ENCODE measurements around the gene PTPRM. TPM values are rescaled to one million over a fixed set of nuclear protein-coding genes. Genes with fewer than 3 reads are reported as not detected.
A peak's percentile ranks its signal among the peaks of the same experiment; 100 is the strongest.

Gene PTPRM
- total and polyA plus RNA-seq, 4 donors, result 9.2 to 23.0 (median 12.7) TPM

DNA sequence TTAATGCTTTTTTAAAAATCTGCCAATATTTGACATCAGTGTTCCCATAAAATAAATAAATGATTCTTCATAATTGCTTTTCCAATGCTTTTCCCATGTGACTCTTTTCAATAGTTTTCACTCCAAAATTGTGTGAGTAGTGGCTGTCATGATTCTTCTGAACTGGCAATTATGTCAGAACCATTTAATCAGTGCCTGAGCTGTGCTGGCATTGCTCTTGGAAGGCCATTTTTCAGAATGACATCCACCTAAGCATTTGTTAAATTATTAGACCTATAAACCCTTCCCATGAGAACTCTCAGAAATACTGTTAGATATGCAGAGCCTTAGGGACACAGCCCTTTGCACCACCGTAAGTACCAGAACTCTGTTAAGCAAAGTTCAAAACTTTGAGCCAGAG, 707.3 kb downstream of the PTPRM start:
- H3K4me1 ChIP-seq (ENCODE audit: control insufficient read depth in 4 of 4, insufficient read depth in 4 of 4, low read length in 3 of 4), result no peaks in the 10 kb centered on the region
- no peaks in the 10 kb centered on the region for H3K36me3 ChIP-seq (ENCODE audit: control insufficient read depth in 4 of 4, insufficient read depth in 3 of 4, low read depth in 1 of 4, low read length in 3 of 4)
- H3K9me3 ChIP-seq (ENCODE audit: control insufficient read depth in 4 of 4, low read length in 3 of 4), result no peaks in the 10 kb centered on the region
- H3K27ac ChIP-seq (ENCODE audit: low read depth in 1 of 2, low read length in 2 of 2), result no peak overlapping the region
- no peaks in the 10 kb centered on the region for H3K27me3 ChIP-seq (ENCODE audit: control insufficient read depth in 4 of 4, insufficient read depth in 4 of 4, low read length in 3 of 4)
- no peak overlapping the region for H3K4me3 ChIP-seq (ENCODE audit: low read depth in 1 of 3, low read length in 3 of 3)
- H3K9ac ChIP-seq (ENCODE audit: low read depth in 1 of 2, low read length in 2 of 2), result no peak overlapping the region
- no peak for TF ChIP-seq HNF4A (conservative IDR thresholded peaks at IDR 0.05)
- no peak for TF ChIP-seq EGR1 (IDR thresholded peaks at IDR 0.05; ENCODE audit: low read depth in 2 of 2)
- TF ChIP-seq, protein P1, sequence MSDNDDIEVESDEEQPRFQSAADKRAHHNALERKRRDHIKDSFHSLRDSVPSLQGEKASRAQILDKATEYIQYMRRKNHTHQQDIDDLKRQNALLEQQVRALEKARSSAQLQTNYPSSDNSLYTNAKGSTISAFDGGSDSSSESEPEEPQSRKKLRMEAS (IDR thresholded peaks at IDR 0.05), result no peak
- no peak for TF ChIP-seq NR2F2 (IDR thresholded peaks at IDR 0.05)
- no peak for TF ChIP-seq TAF1 (conservative IDR thresholded peaks at IDR 0.05)
- TF ChIP-seq SP1 (IDR thresholded peaks at IDR 0.05), result no peak
- no peak for TF ChIP-seq FOXA2 (IDR thresholded peaks at IDR 0.05)
- TF ChIP-seq RAD21 (IDR thresholded peaks at IDR 0.05), result no peak
- TF ChIP-seq JUND (IDR thresholded peaks at IDR 0.05), result no peak
- DNase-seq (ENCODE audit: low spot score), result no peak
- WGBS, result 95% methylated on average over 1 of the region's 1 CpG

DNA sequence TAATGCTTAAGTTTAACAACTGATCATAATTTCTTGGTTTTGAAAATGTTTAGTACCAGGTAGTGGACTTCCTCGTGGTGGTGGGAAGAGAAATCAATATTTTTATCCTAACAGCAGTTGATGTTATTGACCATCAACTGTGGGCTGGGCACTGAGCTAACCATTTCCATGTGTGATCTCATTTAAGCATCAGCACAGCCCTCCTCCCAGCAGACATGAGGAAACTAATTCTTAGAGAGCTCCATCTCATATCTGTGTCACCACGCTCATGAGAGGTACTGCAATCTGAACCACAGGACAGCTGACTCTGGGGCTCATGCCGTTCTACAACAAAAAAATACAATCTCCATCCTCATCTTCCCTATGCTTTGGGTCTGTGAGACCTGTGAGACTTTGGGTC, 709.3 kb downstream of the PTPRM start:
- WGBS, result 80% methylated on average over 3 of the region's 3 CpGs
- Histone ChIP-seq H3K27me3 (ENCODE audit: control insufficient read depth in 4 of 4, insufficient read depth in 4 of 4, low read length in 3 of 4) (no peaks in the 10 kb centered on the region), H3K27ac (ENCODE audit: low read depth in 1 of 2, low read length in 2 of 2) (no peak overlapping the region), H3K36me3 (ENCODE audit: control insufficient read depth in 4 of 4, insufficient read depth in 3 of 4, low read depth in 1 of 4, low read length in 3 of 4) (no peaks in the 10 kb centered on the region), H3K4me3 (ENCODE audit: low read depth in 1 of 3, low read length in 3 of 3) (no peak overlapping the region), H3K9ac (ENCODE audit: low read depth in 1 of 2, low read length in 2 of 2) (no peak overlapping the region), H3K9me3 (ENCODE audit: control insufficient read depth in 4 of 4, low read length in 3 of 4) (no peaks in the 10 kb centered on the region), H3K4me1 (ENCODE audit: control insufficient read depth in 4 of 4, insufficient read depth in 4 of 4, low read length in 3 of 4) (no peaks in the 10 kb centered on the region)
- no peak for DNase-seq (ENCODE audit: low spot score)
- no peak for TF ChIP-seq JUND (IDR thresholded peaks at IDR 0.05)
- no peak for TF ChIP-seq FOXA1 (IDR thresholded peaks at IDR 0.05)
- no peak for TF ChIP-seq RXRA (IDR thresholded peaks at IDR 0.05)
- TF ChIP-seq, protein P2, sequence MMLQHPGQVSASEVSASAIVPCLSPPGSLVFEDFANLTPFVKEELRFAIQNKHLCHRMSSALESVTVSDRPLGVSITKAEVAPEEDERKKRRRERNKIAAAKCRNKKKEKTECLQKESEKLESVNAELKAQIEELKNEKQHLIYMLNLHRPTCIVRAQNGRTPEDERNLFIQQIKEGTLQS (IDR thresholded peaks at IDR 0.05), result no peak
- TF ChIP-seq SP1 (IDR thresholded peaks at IDR 0.05), result no peak
- TF ChIP-seq GABPA (IDR thresholded peaks at IDR 0.05 in 1 of 2, conservative IDR thresholded peaks at IDR 0.05 in 1 of 2), result no peak
- no peak for TF ChIP-seq NR2F2 (IDR thresholded peaks at IDR 0.05)
- TF ChIP-seq, protein P1 (IDR thresholded peaks at IDR 0.05), result no peak
- TF ChIP-seq, protein P3, sequence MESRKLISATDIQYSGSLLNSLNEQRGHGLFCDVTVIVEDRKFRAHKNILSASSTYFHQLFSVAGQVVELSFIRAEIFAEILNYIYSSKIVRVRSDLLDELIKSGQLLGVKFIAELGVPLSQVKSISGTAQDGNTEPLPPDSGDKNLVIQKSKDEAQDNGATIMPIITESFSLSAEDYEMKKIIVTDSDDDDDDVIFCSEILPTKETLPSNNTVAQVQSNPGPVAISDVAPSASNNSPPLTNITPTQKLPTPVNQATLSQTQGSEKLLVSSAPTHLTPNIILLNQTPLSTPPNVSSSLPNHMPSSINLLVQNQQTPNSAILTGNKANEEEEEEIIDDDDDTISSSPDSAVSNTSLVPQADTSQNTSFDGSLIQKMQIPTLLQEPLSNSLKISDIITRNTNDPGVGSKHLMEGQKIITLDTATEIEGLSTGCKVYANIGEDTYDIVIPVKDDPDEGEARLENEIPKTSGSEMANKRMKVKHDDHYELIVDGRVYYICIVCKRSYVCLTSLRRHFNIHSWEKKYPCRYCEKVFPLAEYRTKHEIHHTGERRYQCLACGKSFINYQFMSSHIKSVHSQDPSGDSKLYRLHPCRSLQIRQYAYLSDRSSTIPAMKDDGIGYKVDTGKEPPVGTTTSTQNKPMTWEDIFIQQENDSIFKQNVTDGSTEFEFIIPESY (IDR thresholded peaks at IDR 0.05), result no peak
- no peak for TF ChIP-seq FOXA2 (IDR thresholded peaks at IDR 0.05)
- TF ChIP-seq TAF1 (conservative IDR thresholded peaks at IDR 0.05), result no peak

DNA sequence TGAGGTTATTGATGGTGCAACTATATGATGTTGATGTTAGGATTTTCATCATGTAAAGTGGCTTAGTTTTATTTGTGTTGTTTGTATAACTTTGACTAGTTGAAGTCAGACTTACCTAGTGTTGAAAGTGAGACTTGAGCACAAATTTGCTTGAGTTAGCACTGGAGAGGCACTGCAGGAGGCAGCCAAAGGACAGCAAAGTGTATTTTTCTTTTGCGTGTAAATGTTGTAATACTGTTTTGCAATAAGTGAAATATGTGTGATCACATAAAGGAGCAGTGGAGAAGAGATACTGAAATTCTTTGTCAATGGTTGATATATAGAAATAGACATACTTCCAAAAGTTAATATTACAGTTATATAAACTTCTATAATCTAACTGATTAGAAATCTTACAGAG, 710.2 kb downstream of the PTPRM start:
- Histone ChIP-seq H3K9me3 (ENCODE audit: control insufficient read depth in 4 of 4, low read length in 3 of 4) (no peaks in the 10 kb centered on the region), H3K4me1 (ENCODE audit: control insufficient read depth in 4 of 4, insufficient read depth in 4 of 4, low read length in 3 of 4) (no peaks in the 10 kb centered on the region), H3K9ac (ENCODE audit: low read depth in 1 of 2, low read length in 2 of 2) (no peak overlapping the region), H3K36me3 (ENCODE audit: control insufficient read depth in 4 of 4, insufficient read depth in 3 of 4, low read depth in 1 of 4, low read length in 3 of 4) (no peaks in the 10 kb centered on the region), H3K27ac (ENCODE audit: low read depth in 1 of 2, low read length in 2 of 2) (no peak overlapping the region), H3K27me3 (ENCODE audit: control insufficient read depth in 4 of 4, insufficient read depth in 4 of 4, low read length in 3 of 4) (no peaks in the 10 kb centered on the region), H3K4me3 (ENCODE audit: low read depth in 1 of 3, low read length in 3 of 3) (no peak overlapping the region)
- TF ChIP-seq REST (IDR thresholded peaks at IDR 0.05), result no peak
- TF ChIP-seq HNF4A (conservative IDR thresholded peaks at IDR 0.05), result peak; percentile 36 to 53
- peak; percentile 16 for TF ChIP-seq YY1 (IDR thresholded peaks at IDR 0.05)
- peak; percentile 17 to 19 for TF ChIP-seq JUND (IDR thresholded peaks at IDR 0.05)
- TF ChIP-seq RAD21 (IDR thresholded peaks at IDR 0.05), result peak; percentile 41 to 47
- TF ChIP-seq NR2F2 (IDR thresholded peaks at IDR 0.05), result no peak
- no peak for TF ChIP-seq GABPA (IDR thresholded peaks at IDR 0.05 in 1 of 2, conservative IDR thresholded peaks at IDR 0.05 in 1 of 2)
- TF ChIP-seq, protein P3 (IDR thresholded peaks at IDR 0.05), result peak; percentile 28
- TF ChIP-seq, protein P4, sequence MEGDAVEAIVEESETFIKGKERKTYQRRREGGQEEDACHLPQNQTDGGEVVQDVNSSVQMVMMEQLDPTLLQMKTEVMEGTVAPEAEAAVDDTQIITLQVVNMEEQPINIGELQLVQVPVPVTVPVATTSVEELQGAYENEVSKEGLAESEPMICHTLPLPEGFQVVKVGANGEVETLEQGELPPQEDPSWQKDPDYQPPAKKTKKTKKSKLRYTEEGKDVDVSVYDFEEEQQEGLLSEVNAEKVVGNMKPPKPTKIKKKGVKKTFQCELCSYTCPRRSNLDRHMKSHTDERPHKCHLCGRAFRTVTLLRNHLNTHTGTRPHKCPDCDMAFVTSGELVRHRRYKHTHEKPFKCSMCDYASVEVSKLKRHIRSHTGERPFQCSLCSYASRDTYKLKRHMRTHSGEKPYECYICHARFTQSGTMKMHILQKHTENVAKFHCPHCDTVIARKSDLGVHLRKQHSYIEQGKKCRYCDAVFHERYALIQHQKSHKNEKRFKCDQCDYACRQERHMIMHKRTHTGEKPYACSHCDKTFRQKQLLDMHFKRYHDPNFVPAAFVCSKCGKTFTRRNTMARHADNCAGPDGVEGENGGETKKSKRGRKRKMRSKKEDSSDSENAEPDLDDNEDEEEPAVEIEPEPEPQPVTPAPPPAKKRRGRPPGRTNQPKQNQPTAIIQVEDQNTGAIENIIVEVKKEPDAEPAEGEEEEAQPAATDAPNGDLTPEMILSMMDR (IDR thresholded peaks at IDR 0.05; ENCODE audit: low read depth, low read length, missing input control), result no peak
- peak; percentile 50 to 74 for TF ChIP-seq RXRA (IDR thresholded peaks at IDR 0.05)
- no peak for TF ChIP-seq FOXA2 (IDR thresholded peaks at IDR 0.05)
- no peak for DNase-seq (ENCODE audit: low spot score)
- 37% methylated on average over 1 of the region's 1 CpG for WGBS
